GM18951 (cell line): ENCODE measurements around the gene PODXL2.
"Not testable (repeated sequence)": the region's sequence is repeated elsewhere in the genome, so short reads cannot be mapped to it uniquely, and the experiment has no call there.

ENCODE experiments used
- POLR2A ChIP-seq: IDR thresholded peaks from 4 replicates; pipeline ENCODE4 v1.6.1; 2011; ENCODE audit warnings: mild to moderate bottlenecking; ENCODE audit not compliant: insufficient read length, insufficient read depth; ENCODE audit errors: extremely low read depth
- in situ Hi-C: fragments of 300-500 bp; cut with MboI; formaldehyde crosslinking; loops from one replicate; pipeline ENCODE4 v1.12.0; 2022; ENCODE audit warnings: low sequenced_read_pairs, mixed read lengths, inconsistent platforms; ENCODE audit not compliant: unreplicated experiment

PODXL2 gene

GRCh38 chr3:127680798-127681221 is 51.8 kb downstream of the PODXL2 start:
- TF ChIP-seq POLR2A = no peak

GRCh38 chr3:127682175-127682554 is 53.2 kb downstream of the PODXL2 start:
- in situ Hi-C loops = not testable (repeated sequence)

More at GRCh38 chr3:127680798-127681221, 51.8 kb downstream of the PODXL2 start:
- in situ Hi-C loops = no loop called here

GRCh38 chr3:127682561-127682960 is 53.6 kb downstream of the PODXL2 start:
- TF ChIP-seq POLR2A = no peak

GRCh38 chr3:127684871-127685707 is 56.1 kb downstream of the PODXL2 start:
- no peak for TF ChIP-seq POLR2A
- in situ Hi-C loops = no loop called here

More at GRCh38 chr3:127682561-127682960, 53.6 kb downstream of the PODXL2 start:
- in situ Hi-C loops = no loop called here

GRCh38 chr3:127685708-127686511 is 56.9 kb downstream of the PODXL2 start:
- in situ Hi-C loops = no loop called here
- TF ChIP-seq POLR2A = no peak

- TF ChIP-seq POLR2A = no peak
- in situ Hi-C loops = no loop called here
These were observed 57.5 kb downstream of the PODXL2 start for GRCh38 chr3:127686512-127686894.

GRCh38 chr3:127687228-127687737 is 58.3 kb downstream of the PODXL2 start:
- in situ Hi-C loops = no loop called here
- TF ChIP-seq POLR2A = no peak

GRCh38 chr3:127688022-127688415 is 59.0 kb downstream of the PODXL2 start:
- no peak for TF ChIP-seq POLR2A
- in situ Hi-C loops = no loop called here

- in situ Hi-C loops = no loop called here
- TF ChIP-seq POLR2A = no peak
These were observed 59.7 kb downstream of the PODXL2 start for GRCh38 chr3:127688416-127689265.

- in situ Hi-C loops = no loop called here
These were observed 60.4 kb downstream of the PODXL2 start for GRCh38 chr3:127689266-127689860.

GRCh38 chr3:127690106-127690505 is 61.1 kb downstream of the PODXL2 start:
- in situ Hi-C loops = no loop called here
- no peak for TF ChIP-seq POLR2A

More at GRCh38 chr3:127689266-127689860, 60.4 kb downstream of the PODXL2 start:
- no peak for TF ChIP-seq POLR2A

- TF ChIP-seq POLR2A = no peak
- in situ Hi-C loops = no loop called here
These were observed 62.0 kb downstream of the PODXL2 start for GRCh38 chr3:127690823-127691452.
